BLaER1 treated with 17β-estradiol and CSF1 and Interleukin-3, amounts not matched to agents 10 nM and 100 nM (cell line): ENCODE data around the gene CPE.

Experiments used
- H3K27ac ChIP-seq, 11 experiments: shearing (Covaris generic); formaldehyde crosslinking; 2 replicates each; pipeline ENCODE4 v1.8.1; 2022
- H3K27me3 ChIP-seq, 11 experiments: shearing (Covaris generic); formaldehyde crosslinking; 2 replicates each; pipeline ENCODE4 v1.8.1; 2022
- H3K36me3 ChIP-seq, 11 experiments: shearing (Covaris generic); formaldehyde crosslinking; 2 replicates each; pipeline ENCODE4 v1.8.1; 2022
- H3K4me1 ChIP-seq, 10 experiments: shearing (Covaris generic); formaldehyde crosslinking; 2 replicates each; pipeline ENCODE4 v1.8.1; 2022
- H3K4me2 ChIP-seq, 11 experiments: shearing (Covaris generic); formaldehyde crosslinking; 2 replicates each; pipeline ENCODE4 v1.8.1; 2022
- H3K4me3 ChIP-seq, 10 experiments: shearing (Covaris generic); formaldehyde crosslinking; 2 replicates each; pipeline ENCODE4 v1.8.1; 2022
- H3K9ac ChIP-seq, 11 experiments: shearing (Covaris generic); formaldehyde crosslinking; 2 replicates each; pipeline ENCODE4 v1.8.1; 2022
- H3K9me3 ChIP-seq, 11 experiments: shearing (Covaris generic); formaldehyde crosslinking; replicated peaks in 1 of 11; 2 replicates each; pipeline ENCODE4 v1.8.1; 2022
- H4K20me1 ChIP-seq, 11 experiments: shearing (Covaris generic); formaldehyde crosslinking; 2 replicates each; pipeline ENCODE4 v1.8.1; 2022
- Cebpa-rat ChIP-seq, 11 experiments: shearing (Covaris generic); IDR thresholded peaks; 2 replicates each; pipeline ENCODE4 v1.8.1; 2022

Gene CPE

DNA sequence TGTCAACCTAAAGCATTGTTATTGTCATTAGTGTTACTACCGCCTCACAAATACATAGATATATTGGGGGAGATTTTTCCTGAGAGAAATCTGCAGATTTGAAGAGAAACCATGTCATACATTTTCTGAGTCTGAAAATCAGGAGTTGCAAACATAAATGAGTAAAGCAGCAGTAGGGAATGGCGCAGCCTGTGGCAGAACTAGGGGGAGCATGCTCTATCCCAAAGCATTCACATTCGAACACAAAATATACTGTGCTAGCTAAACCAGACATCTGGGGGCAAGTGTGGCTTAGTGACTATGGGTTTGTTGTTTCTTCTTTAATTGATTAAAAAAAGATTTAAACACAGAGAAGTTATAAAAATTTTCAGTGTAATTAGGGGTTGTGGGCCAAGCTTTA is 83.2 kb downstream of the CPE start:
- Histone ChIP-seq H4K20me1 (no peaks in the 10 kb centered on the region), H3K4me2 (no peak overlapping the region), H3K36me3 (no peaks in the 10 kb centered on the region), H3K9ac (no peak overlapping the region), H3K9me3 (no peaks in the 10 kb centered on the region), H3K4me1 (peaks cover 0 to 14% (median 0%) of the 10 kb centered on the region in 10 experiments; a peak in 1 of 20 replicates), H3K4me3 (no peak overlapping the region), H3K27ac (no peak overlapping the region), H3K27me3 (no peaks in the 10 kb centered on the region)
- TF ChIP-seq Cebpa-rat (IDR thresholded peaks at IDR 0.05): no peak

DNA sequence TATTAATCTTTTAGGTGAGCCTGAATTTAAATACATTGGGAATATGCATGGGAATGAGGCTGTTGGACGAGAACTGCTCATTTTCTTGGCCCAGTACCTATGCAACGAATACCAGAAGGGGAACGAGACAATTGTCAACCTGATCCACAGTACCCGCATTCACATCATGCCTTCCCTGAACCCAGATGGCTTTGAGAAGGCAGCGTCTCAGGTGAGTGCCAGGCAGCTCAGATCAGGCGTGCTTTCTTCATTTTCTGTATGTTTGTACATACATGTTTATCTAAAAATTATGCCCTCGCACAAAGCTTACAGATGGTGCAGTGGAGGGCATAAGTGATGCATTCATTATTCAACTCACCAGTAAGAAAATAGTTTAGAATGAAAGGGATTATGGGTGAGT is 85.6 kb downstream of the CPE start:
- peaks cover 0 to 2% (median 0%) of the 10 kb centered on the region in 11 experiments; a peak in 2 of 22 replicates for H3K9me3 ChIP-seq
- H3K4me1 ChIP-seq: 0 out of 20 replicates have a peak, but pooled peaks cover 0 to 7% (median 0%) of the 10 kb centered on the region in 10 experiments
- H3K27ac ChIP-seq: no peak overlapping the region
- no peaks in the 10 kb centered on the region for H3K27me3 ChIP-seq
- no peak for TF ChIP-seq Cebpa-rat (IDR thresholded peaks at IDR 0.05)
- H3K4me3 ChIP-seq: no peak overlapping the region
- H3K4me2 ChIP-seq: 0 out of 22 replicates have a peak overlapping the region, but pooled peaks of 1 of the 11 experiments have one; percentile 1
- H3K36me3 ChIP-seq: no peaks in the 10 kb centered on the region
- H3K9ac ChIP-seq: no peak overlapping the region
- H4K20me1 ChIP-seq: no peaks in the 10 kb centered on the region

DNA sequence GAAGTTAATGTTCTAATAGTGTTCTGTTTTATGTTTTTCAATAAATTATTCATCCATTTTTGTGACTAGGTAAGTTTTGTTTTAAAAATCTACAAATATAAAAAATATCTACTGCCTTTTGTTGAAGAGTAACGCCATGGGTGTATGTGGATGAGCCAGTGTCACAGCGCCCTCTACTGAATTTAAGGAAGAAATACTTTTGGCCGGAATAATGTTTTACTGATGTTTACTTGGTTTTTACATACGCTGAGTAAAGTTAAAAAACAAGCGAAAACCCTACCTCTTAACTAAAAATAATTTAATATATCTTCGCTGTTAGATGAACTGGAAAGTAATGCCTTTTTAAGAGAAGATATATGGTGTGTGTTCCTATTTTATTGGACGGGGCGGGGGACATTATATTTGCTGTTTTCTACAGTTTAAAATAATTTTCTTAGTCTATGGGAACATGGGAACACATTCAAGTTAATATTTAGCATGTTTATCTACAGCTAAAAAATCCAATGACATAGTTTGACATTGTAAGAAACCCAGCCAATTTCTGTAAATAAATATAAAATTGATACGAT is 86.1 kb downstream of the CPE start:
- no peak for TF ChIP-seq Cebpa-rat (IDR thresholded peaks at IDR 0.05)
- Histone ChIP-seq H3K27me3 (no peaks in the 10 kb centered on the region), H3K4me2 (no peak overlapping the region), H3K4me3 (no peak overlapping the region), H3K9ac (no peak overlapping the region), H3K4me1 (0 out of 20 replicates have a peak, but pooled peaks cover 0 to 7% (median 0%) of the 10 kb centered on the region in 10 experiments), H3K9me3 (peaks cover 0 to 7% (median 2%) of the 10 kb centered on the region in 11 experiments; a peak in 10 of 22 replicates), H4K20me1 (no peaks in the 10 kb centered on the region), H3K27ac (no peak overlapping the region), H3K36me3 (no peaks in the 10 kb centered on the region)

DNA sequence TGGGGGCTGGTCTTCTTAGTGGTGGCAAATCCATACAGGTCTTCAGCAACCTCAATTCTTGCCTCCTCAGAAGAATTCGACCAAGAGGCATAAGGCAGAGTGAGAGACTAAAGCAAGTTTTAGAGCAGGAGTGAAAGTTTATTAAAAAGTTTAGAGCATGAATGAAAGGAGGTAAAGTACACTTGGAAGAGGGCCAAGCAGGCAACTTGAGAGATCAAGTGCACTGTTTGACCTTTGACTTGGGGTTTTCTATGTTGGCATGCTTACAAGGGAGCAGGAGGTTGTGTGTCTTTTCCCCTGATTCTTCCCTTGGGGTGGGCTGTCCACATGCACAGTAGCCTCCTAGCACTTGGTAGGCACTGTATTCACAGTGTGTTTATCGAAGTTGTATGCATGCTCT is 91.2 kb downstream of the CPE start:
- Histone ChIP-seq H3K9me3 (peaks cover 50 to 58% (median 54%) of the 10 kb centered on the region in 11 experiments), H3K36me3 (no peaks in the 10 kb centered on the region), H3K27me3 (no peaks in the 10 kb centered on the region), H3K27ac (no peak overlapping the region), H3K4me3 (no peak overlapping the region), H3K4me1 (no peaks in the 10 kb centered on the region), H3K9ac (no peak overlapping the region), H4K20me1 (no peaks in the 10 kb centered on the region), H3K4me2 (no peak overlapping the region)
- TF ChIP-seq Cebpa-rat (IDR thresholded peaks at IDR 0.05): no peak

DNA sequence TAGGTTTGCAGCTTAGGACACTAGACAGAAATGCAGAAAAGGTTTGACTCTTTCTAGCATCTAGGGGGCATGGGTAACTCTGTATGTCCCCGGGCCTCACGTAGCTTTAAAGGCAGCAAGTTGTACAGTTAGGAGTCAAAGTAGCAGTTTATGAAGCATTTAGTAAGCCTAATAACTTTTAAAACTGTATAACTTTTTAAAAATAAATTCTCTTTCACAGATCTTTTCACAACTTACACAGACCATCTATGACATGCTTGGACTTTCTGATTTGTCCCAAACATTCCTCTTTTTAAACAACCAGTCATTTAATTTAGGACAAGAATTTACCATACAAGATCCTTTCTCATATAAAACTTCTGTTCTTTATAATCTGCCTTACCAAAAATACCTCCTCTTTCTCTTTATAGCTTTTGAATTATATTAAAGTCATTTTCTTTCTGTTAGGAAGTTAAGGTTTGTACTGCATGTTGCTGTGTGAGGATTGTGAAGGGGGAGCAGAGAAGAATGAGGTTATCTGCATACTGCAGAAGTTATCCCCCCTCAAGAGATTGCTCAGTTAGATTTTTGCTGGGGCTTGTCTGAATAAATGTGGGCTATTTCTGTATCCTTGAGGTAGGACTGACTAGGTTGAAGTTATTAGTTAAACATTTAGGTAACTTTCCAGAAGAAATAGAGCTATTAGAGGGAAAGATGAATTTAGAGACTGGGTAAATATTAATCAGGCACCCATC is 94.3 kb downstream of the CPE start:
- Histone ChIP-seq H4K20me1 (no peaks in the 10 kb centered on the region), H3K9ac (no peak overlapping the region), H3K4me3 (peak overlapping the region in 1 of 10 experiments; percentile 6; a peak in 1 of 20 replicates), H3K27me3 (no peaks in the 10 kb centered on the region), H3K9me3 (peaks cover 63 to 77% (median 67%) of the 10 kb centered on the region in 11 experiments), H3K36me3 (no peaks in the 10 kb centered on the region), H3K4me2 (no peak overlapping the region), H3K4me1 (no peaks in the 10 kb centered on the region), H3K27ac (no peak overlapping the region)
- no peak for TF ChIP-seq Cebpa-rat (IDR thresholded peaks at IDR 0.05)

DNA sequence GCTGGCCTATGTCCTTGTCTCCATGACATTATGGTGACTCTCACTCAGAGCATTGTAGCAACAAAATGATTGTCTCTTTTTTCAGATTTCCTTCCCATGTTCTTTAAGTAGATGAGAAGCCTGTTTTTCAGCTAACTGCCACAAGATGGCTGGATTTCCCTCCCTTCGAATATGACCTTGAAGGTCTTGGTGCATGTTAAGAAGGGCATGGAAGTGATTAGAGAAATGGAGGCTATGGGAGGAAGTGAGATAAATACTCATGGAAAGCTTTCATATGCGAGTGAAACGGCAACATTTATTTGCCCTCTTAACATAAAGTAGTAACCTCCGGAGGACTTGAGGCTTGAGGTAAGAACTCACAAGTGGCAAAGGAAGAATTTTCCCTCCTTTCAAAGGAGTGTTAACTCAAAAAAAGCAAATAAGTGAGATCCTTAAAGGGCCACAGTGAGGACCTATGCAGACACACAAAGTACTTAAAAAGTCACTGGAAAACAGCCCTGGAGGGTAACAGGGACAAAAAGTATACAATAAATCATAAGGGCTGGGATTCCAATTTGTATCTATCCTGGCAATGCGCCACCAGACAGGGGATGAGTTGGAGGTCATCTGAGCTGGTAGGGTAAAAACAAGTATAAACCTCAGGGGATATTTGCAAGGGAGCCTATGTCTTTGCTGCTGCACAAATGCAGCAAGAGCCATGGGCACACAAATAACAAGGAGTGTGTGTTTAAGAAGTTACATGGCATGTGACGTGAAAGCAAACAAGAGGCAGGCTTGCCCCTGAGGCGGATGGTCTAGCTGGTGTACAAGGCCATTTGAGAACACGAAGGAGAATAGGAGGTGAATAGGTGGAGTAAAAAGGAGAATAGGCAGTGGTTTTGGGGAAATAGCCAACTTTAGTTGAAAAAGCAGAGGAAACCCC is 96.2 kb downstream of the CPE start:
- Histone ChIP-seq H3K9me3 (peaks cover 59 to 69% (median 65%) of the 10 kb centered on the region in 11 experiments), H3K36me3 (no peaks in the 10 kb centered on the region), H3K27me3 (no peaks in the 10 kb centered on the region), H4K20me1 (no peaks in the 10 kb centered on the region), H3K27ac (no peak overlapping the region), H3K4me2 (no peak overlapping the region), H3K4me3 (no peak overlapping the region), H3K4me1 (no peaks in the 10 kb centered on the region), H3K9ac (no peak overlapping the region)
- no peak for TF ChIP-seq Cebpa-rat (IDR thresholded peaks at IDR 0.05)

DNA sequence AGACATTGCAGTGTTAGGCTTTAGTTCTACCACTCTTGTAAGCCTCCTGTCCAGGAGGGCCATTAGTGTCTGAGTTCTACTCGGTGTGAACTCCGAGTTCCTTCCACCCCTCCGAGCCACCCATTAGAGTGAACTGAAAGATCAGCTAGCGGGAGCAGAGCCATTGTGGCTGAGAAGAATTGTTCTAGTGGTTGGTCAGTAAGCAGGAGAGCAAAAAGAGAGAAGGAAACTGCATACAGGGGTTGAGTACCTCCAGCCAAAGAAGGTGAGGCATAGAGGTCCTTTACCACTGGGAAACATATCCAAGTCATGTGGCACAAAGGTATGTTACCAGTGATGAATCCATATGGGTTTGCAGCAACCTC is 96.9 kb downstream of the CPE start:
- Histone ChIP-seq H3K4me3 (no peak overlapping the region), H3K27me3 (no peaks in the 10 kb centered on the region), H3K9ac (no peak overlapping the region), H3K4me2 (no peak overlapping the region), H3K4me1 (no peaks in the 10 kb centered on the region), H3K27ac (no peak overlapping the region), H3K9me3 (peaks cover 52 to 62% (median 58%) of the 10 kb centered on the region in 11 experiments), H4K20me1 (no peaks in the 10 kb centered on the region), H3K36me3 (no peaks in the 10 kb centered on the region)
- no peak for TF ChIP-seq Cebpa-rat (IDR thresholded peaks at IDR 0.05)

DNA sequence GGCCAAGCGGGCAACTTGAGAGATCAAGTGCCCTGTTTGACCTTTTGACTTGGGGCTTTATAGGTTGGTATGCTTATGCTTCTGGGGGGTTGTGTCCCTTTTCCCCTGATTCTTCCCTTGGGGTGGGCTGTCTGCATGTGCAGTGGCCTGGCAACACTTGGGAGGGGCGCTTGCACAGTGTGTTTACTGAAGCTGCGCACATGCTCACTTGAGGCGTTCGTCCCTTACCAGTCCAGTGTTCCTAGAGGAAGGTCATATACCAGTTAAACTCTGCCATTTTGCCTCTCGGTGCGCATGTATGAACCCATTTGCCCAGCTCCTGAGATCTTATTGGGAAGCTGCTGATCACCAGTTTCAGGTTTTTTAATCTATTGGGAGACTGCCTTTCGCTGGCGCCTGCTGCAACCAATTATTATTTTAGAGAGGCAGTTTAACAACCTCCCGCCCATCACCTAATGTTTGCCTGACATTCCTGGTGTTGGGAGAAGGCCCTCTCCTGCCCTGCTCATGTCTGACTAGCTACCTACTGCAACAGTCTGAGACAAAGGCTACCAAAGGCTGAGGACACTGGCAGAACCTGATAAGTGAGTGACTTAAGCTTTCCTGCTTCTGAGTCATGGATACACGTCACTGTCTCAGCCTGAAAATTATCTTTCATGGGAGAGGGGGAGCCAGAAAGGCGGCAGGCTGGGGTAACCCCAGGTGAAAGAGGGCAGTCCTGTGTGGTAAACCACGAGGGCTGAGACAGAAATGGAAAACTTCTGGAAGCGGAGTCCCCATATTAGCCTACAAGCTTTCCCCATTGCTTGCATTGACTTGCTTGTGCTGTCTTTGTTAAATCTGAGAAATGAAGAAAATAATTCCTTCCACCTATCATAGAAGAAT is 97.6 kb downstream of the CPE start:
- Histone ChIP-seq H3K27me3 (no peaks in the 10 kb centered on the region), H3K36me3 (no peaks in the 10 kb centered on the region), H3K9ac (no peak overlapping the region), H4K20me1 (no peaks in the 10 kb centered on the region), H3K4me1 (no peaks in the 10 kb centered on the region), H3K9me3 (peaks cover 45 to 55% (median 51%) of the 10 kb centered on the region in 11 experiments), H3K4me2 (no peak overlapping the region), H3K4me3 (no peak overlapping the region), H3K27ac (no peak overlapping the region)
- TF ChIP-seq Cebpa-rat (IDR thresholded peaks at IDR 0.05): no peak
